AG09309 (cell line): ENCODE data around the gene DNM1L.

Source experiments
- DNase-seq: peaks from one replicate; pipeline ENCODE4 v3.0.0-alpha.2; 2010; ENCODE audit warnings: low read depth
- H3K4me3 ChIP-seq: 2 replicates; pipeline ENCODE4 v1.5.1; 2011; ENCODE audit warnings: mild to moderate bottlenecking, low read depth, low read length, moderate library complexity; ENCODE audit not compliant: control insufficient read depth
- CTCF ChIP-seq: IDR thresholded peaks from 2 replicates; pipeline ENCODE4 v1.5.1; 2011; ENCODE audit warnings: mild to moderate bottlenecking, low read depth, low read length, inconsistent platforms; ENCODE audit not compliant: insufficient read depth, control insufficient read depth; ENCODE audit errors: missing control alignments

DNM1L gene

DNA sequence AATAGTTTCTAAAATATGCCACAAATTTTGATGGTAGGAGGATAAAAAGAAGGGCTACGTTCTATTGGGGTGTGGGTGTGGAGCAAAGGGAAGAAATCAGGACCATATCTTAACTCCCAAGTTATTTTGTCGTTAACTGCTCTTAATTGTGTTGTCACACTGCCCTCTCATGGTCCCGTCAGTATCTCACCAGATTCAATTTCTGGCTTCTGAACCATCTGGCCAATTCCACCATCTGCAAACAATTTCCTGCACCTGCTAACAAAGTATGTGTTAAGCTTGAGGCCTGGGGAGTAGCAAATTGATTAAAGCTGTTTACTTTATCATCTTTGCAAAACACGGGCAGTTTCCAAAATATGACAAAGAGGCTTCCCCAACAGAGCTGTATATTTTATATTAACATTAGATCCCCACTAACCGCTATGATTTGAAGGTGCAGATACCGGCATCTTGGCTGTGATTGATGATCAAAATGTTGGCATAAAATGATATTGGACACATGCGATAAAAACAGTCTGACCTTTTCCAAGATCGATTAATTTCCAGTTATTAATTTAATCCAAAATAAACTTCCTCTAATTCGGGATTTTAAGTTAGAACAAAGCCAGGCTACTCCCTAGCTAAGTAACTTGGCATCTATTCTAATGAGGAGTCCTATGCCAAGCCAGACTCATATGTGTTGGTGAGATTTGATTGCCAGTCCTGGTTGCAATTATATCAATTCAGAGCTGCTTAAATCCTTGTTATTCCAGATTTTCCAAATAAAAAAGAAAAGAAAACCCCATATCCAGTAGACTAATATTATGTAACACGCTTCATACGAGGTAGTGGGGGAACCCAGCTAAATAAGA, 6.9 kb upstream of the DNM1L start:
- peak; percentile 60 for TF ChIP-seq CTCF
- no peak overlapping the region for H3K4me3 ChIP-seq
- DNase-seq = peak; percentile 80

- no peak for DNase-seq
- peak overlapping the region; percentile 78 for H3K4me3 ChIP-seq
- TF ChIP-seq CTCF = no peak
Measured at GRCh38 chr12:32679920-32680237, 778 bp downstream of the DNM1L start.

GRCh38 chr12:32680787-32681186, 1.7 kb downstream of the DNM1L start:
- no peak overlapping the region; the same call in 1 of the 2 replicates for H3K4me3 ChIP-seq
- DNase-seq = no peak
- no peak for TF ChIP-seq CTCF

DNA sequence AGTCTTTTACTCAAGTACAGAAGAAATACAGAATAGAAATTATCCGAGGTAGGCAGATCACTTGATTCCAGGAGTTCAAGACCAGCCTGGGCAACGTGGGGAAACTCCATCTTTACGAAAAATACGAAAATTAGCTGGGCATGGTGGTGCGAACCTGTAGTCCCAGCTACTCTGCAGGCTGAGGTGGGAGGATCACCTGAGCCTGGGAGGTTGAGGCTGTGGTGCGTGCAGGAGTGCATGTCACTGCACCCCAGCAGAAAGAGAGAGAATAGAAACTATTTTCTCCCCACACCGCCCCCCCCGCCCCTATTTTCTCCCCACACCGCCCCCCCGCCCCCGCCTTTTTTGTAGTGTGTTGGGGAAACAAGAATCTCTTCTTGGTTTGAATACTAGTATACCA, 2.2 kb downstream of the DNM1L start:
- DNase-seq = no peak
- no peak overlapping the region for H3K4me3 ChIP-seq
- TF ChIP-seq CTCF = no peak

DNA sequence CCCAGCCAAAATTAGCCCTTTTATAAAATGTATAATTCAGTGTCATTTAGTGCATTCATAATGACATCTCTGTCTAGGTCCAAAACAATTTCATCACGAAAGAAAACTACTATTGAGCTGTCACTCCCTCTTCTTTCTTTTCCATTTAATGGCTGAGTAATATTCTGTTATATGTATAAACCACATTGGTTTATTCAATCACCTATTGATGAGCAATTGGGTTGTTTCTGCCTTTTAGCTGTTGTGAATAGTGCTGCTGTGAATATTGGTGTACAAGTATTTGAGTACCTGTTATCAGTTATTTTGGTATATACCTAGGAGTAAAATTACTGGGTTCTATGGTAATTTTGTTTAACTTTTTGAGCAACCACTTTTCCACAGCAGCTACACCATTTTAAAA, 7.2 kb downstream of the DNM1L start:
- no peak for DNase-seq
- no peak overlapping the region for H3K4me3 ChIP-seq
- no peak for TF ChIP-seq CTCF

DNA sequence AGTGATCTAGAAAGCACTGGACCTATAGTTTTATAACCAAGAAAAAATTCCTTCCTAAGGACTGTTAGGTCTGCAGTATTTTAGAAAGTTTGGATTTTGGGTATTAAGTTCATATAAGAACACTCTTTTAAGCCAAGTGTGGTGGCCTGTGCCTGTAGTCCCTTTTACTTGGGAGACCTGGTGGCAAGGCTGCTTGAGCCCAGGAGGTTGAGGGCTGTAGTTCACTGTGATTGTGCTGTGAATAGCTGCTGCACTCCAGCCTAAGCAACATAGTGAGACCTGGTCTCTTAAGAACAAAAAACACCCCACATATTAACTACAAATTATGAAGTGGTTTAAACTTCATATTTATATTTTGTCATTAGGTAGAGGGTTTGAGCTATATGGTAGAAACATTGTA, 9.7 kb downstream of the DNM1L start:
- H3K4me3 ChIP-seq = no peak overlapping the region
- no peak for DNase-seq
- TF ChIP-seq CTCF = no peak
